Measurements from ENCODE around the gene TLK2.
A peak's percentile ranks its signal among the peaks of the same experiment; 100 is the strongest.

The TLK2 gene

GRCh38 chr17:62644487-62645173, 166.0 kb downstream of the TLK2 start:
- Histone ChIP-seq H3K27ac (no peak overlapping the region), H3K4me3 (no peak overlapping the region)

DNA sequence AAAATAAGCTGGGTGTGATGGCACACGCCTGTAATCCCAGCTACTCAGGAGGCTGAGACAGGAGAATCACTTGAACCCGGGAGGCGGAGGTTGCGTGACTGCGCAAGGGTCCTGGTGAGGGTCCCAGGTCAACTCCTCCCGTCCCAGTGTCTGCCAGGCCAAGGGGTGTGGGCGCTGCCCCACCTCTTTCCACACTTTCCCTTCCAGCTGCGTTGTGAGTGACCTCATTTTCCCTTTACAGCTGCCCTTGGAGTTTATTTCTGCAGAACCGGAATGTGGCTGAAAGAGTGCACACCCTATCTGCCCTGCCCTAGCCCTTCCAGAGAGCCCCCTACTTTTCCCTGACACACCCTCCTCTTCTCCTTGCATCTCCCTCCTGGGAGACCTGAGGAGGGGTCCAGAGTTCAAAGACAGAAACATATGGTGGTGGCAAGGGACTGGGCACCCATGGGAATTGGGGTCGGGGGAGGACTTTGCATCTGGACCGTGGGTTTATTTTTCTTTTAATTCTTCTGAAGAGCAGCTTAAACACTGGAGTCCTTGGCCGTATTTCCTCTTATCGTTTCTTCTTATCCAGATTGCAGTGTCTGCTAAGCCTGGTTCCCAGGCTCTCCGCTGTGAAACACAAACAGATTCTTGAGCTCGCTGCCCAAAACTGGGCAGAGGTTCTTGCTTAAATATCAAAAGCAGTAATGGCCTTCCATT, 169.8 kb downstream of the TLK2 start:
- Histone ChIP-seq H3K4me3 (no peak overlapping the region), H3K27ac (peak overlapping the region in 5 of 21 experiments; percentile 38 to 74 (median 65))

DNA sequence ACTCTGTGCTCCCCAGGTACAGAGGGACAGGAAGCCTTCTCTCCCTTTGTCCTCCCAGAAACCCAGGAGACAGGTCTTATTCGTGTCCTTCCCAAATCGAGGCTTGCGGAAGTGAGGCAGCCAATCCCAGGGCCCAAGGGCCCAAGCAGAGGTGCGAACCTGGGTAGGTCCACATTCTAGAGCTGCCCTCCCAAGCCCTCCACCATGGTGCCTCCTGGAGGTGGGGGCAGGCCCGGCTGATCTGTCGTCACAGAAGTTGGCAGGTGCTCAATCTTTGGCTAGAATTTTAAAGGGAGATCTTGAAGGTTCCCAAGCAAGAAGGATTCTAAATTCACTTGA, 170.3 kb downstream of the TLK2 start:
- Histone ChIP-seq H3K4me3 (no peak overlapping the region), H3K27ac (peak overlapping the region in 5 of 21 experiments; percentile 38 to 74 (median 65))

DNA sequence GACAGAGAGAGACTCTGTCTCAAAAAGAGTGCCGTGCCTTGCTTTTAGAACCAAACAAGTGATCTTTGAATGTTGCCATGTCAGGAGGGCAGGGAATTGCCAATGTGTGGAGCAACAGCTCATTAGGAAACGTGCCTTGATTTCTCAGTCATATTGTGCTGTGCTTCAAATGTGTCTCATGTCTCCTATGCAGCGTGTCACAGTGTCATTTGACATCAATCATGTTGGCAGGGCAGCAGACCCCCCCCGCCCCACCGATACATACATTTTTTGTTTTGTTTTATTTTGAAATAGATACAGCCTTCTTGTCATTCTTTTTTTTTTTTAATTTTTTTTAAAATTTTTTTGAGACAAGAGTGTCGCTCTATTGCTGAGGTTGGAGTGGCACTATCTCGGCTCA, 170.9 kb downstream of the TLK2 start:
- Histone ChIP-seq H3K27ac (peak overlapping the region in 2 of 21 experiments; percentile 17 to 65), H3K4me3 (no peak overlapping the region)

DNA sequence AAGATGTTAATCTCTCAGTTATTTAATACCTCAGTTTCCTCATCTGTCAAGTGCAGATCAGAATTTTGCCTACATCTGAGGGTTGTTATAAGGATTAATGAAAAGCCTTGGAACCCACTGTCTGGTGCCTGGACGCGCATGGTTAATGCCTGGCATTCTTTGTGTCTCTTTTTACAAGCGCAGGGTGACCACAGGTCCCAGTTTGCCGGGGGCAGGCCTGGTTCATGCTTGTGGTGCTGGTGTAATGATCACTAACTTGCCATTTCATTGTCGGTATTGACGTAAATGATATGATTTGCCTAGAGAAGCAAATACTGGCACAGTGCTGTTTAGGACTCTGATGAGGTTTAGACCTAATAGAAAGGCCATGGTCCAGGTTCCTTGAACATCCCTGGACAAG, 172.0 kb downstream of the TLK2 start:
- Histone ChIP-seq H3K27ac (no peak overlapping the region), H3K4me3 (no peak overlapping the region)

DNA sequence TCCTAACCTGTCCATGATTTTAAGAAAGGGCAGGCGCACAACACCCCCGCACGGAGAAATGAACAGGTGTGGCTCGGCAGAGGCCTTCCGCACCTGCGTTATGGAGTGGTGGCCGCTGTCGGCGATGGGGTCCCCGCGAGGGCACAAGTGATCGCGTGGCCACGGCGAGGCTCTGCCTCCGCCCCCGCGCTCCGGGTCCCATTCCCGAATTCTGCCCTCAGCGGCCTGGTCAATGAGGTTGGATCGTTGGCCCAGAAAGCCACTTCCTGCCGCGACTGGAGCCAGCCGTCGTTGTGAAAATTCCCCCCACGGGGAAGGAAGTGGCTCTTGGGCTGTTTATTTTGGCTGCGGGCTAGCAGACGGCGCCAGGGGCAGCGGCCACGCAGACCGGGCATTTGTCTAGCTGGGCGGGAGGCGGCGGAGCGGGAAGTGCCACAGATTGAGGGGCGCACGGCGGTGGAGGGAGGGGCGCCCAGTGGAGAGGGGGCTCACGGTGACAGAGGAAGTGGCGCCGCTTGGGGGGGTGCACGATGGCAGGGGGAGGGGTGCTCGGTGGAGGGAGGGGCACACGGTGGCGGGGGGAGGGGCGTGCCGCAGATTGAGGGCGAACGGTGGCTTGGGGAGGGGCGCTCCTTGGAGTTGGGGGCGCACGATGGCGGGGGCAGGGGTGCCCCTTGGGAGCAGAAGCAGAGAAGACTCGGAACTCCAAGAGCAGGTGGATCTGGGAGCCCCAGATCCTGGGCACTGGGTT, 173.8 kb downstream of the TLK2 start:
- Histone ChIP-seq H3K27ac (peak overlapping the region; percentile 2 to 88 (median 77)), H3K4me3 (peak overlapping the region; percentile 34 to 51 (median 44))

DNA sequence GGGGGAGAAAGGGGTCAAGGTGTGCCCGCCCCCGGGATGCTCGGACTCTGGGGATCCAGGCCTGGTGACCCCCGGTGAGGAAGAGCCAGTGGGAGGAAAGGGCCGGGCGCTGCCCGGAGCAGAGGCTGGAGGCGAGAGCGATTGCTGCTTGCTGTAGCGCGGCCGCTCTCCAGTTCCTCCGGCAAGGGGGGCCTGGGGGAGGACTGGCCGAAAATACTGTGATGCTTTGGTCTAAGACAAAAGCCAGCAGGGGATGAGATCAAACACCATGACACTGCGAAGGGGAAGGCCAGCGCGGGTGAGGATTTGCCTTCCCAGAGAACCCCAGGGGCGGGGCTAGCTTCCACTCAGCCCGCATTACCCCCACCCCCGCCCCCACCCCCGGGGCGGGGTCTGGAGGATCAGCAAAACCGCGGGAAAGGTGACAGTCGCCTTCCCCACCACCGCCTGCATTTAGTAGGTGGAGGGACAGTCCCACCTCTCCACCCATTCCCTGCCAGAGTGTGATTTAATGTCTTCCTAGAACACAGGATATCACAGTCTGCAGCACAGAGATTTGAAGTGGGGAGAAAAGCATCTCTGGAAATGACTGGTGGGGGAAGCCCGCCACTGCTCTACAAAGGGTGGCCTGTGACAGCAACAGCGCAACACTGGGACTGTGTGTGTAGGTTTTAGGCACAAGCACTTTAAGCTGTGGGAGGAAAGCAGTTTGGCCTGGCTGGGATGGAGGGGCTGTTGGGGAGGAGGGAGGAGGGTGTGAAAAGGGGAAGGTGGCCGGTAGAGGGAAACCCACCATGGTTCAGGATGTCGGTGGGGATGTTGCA, 174.6 kb downstream of the TLK2 start:
- Histone ChIP-seq H3K27ac (peak overlapping the region; percentile 2 to 88 (median 77)), H3K4me3 (peak overlapping the region; percentile 34 to 51 (median 44))

- H3K27ac ChIP-seq: peak overlapping the region in 12 of 21 experiments; percentile 4 to 88 (median 76)
- no peak overlapping the region for H3K4me3 ChIP-seq
Measured at GRCh38 chr17:62653826-62654761, 175.5 kb downstream of the TLK2 start.

- H3K27ac ChIP-seq: no peak overlapping the region
Measured at GRCh38 chr17:62655656-62656055, 177.0 kb downstream of the TLK2 start.

DNA sequence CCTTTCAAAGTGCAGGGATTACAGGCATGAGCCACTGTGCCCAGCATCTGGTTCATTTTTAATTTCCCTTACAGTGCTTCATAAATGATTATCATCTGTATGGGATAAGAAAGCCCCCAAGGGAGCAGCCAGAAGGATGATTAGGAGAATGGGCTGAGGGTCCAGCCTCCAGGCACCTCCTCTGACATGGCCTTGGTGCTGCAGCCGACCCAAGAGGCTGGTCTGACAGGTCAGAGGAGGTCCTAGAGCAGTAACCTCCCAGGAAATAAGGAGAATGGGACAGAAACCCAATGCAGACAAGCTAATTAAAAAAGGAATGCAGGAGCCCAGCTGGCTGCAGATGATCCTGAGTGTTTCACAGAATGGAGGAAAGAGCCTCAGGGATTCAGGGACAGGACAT, 177.8 kb downstream of the TLK2 start:
- no peak overlapping the region for H3K27ac ChIP-seq
- no peak overlapping the region for H3K4me3 ChIP-seq

More at GRCh38 chr17:62655656-62656055, 177.0 kb downstream of the TLK2 start:
- no peak overlapping the region for H3K4me3 ChIP-seq

DNA sequence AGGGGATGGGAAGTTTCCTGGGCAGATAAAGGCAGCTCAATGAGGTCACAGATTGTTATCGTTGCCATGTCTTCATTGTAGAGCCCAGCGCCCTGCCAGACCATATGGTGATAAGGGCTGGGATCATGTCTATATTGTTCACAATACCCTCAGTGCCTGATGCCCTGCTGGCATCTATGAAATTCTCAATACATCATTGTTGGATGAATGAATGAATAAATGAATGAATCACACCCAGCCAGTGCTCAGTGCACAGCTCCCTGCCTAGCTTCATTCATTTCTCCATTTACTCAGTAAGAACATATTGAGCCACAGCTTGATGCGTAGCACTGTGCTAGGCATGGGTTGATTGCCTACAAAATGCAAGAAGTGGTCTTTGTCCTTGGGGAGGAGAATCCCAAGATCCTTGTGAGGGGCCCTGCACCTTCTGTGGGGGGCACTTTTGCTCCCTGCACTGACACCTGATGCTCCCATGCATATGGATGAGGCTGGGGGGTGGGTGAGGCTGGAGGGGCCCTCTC, 178.6 kb downstream of the TLK2 start:
- no peak overlapping the region for H3K4me3 ChIP-seq
- H3K27ac ChIP-seq: no peak overlapping the region

DNA sequence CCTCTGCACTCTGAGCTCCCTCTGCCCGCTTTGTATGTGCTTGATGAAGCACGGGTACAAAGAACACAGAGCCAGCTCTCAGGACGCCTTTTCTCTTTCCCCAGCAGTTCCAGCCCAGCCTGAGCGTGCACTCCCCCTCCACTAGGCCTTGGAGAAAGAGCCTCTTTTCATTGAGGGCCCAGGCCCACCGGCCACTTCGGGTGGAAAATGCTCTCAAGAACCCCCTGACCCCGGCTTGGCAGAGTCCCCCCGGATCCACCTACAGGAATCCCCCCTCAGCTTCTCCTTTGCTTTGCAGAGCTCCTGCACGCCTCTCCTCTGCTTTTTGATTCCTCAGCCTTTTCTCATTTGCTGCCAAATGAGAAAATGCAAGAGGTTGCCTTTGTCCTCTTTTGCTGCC, 179.1 kb downstream of the TLK2 start:
- no peak overlapping the region for H3K27ac ChIP-seq
- no peak overlapping the region for H3K4me3 ChIP-seq

- no peak overlapping the region for H3K4me3 ChIP-seq
Measured at GRCh38 chr17:62658136-62658920, 179.7 kb downstream of the TLK2 start.

GRCh38 chr17:62660629-62661118, 182.0 kb downstream of the TLK2 start:
- H3K4me3 ChIP-seq: no peak overlapping the region
- H3K27ac ChIP-seq: no peak overlapping the region

More at GRCh38 chr17:62658136-62658920, 179.7 kb downstream of the TLK2 start:
- no peak overlapping the region for H3K27ac ChIP-seq

DNA sequence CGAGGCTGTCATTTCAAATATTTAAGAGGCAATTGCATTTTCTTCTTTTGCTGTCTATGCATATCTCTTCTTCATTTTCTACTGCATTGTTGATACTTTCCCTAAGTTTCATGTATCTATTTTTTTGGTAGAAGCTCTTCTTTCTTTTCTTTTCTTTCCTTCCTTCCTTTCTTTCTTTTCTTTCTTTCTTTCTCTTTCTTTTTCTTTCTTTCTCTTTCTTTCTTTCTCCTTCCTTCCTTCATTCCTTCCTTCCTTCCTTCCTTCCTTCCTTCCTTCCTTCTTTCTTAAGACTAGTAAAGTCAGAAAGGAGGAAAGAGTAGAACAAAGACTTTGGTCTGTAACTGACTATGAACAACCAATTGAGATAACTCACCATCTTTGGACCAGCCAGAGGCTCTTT, 182.7 kb downstream of the TLK2 start:
- Histone ChIP-seq H3K4me3 (no peak overlapping the region), H3K27ac (no peak overlapping the region)

DNA sequence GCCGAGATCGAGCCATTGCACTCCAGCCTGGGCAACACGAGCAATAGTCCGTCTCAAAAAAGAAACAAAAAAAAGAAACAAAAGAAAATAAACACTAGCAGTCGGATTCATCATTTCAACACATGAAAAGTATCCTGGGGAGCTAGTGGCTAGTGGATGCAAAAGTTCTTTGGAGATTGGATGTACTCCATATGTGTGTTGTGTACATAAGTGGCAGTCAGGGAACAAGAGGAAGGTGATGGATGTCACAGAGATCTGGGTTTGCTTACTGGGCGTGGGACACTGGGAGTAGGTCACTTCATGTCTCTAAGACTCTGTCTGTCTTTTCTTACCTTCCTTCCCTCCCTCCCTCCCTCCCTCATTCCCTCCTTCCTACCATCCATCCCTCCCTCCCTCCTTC, 184.2 kb downstream of the TLK2 start:
- Histone ChIP-seq H3K4me3 (no peak overlapping the region), H3K27ac (no peak overlapping the region)

Measured in skin epidermis (tissue), 12 donors.